Spleen (tissue), 11 donors: ENCODE results near the gene EPHA3. TPM values are rescaled to one million over a fixed set of nuclear protein-coding genes. Genes with fewer than 3 reads are reported as not detected.

ENCODE experiments used
- DNase-seq: peaks from one replicate; pipeline ENCODE4 v3.0.0-alpha.2; 2020
- H3K27ac ChIP-seq, 8 donors: fragments of 200-600 bp; sonication (generic) in 7 of 8; 1 replicate in 4 of 8; 2 replicates in 4 of 8; pipeline versions ENCODE4 v1.5.0 to v1.8.0; 2016 to 2021; ENCODE audit warnings: inconsistent platforms in 4 of 8, mild to moderate bottlenecking in 4 of 8, moderate library complexity in 1 of 8
- H3K27me3 ChIP-seq, 7 donors: fragments of 200-600 bp; sonication (generic) in 6 of 7; replicated peaks in 1 of 7; 1 replicate in 4 of 7; 2 replicates in 3 of 7; pipeline versions ENCODE4 v1.5.0 to v1.8.0; 2016 to 2021; ENCODE audit warnings: inconsistent platforms in 3 of 7, mild to moderate bottlenecking in 1 of 7
- H3K36me3 ChIP-seq, 6 donors: fragments of 200-600 bp; sonication (generic) in 5 of 6; 1 replicate in 4 of 6; 2 replicates in 2 of 6; pipeline versions ENCODE4 v1.5.0 to v1.8.0; 2016 to 2021; ENCODE audit warnings: inconsistent platforms in 2 of 6
- H3K4me1 ChIP-seq, 6 donors: fragments of 200-600 bp; sonication (generic) in 5 of 6; 1 replicate in 3 of 6; 2 replicates in 3 of 6; pipeline versions ENCODE4 v1.5.0 to v1.8.0; 2016 to 2021; ENCODE audit warnings: inconsistent platforms in 3 of 6
- H3K4me3 ChIP-seq, 8 donors: fragments of 200-600 bp; sonication (generic) in 7 of 8; 1 replicate in 4 of 8; 2 replicates in 4 of 8; pipeline versions ENCODE4 v1.5.0 to v1.8.0; 2016 to 2021; ENCODE audit warnings: inconsistent platforms in 4 of 8, mild to moderate bottlenecking in 4 of 8, moderate library complexity in 2 of 8
- H3K9me3 ChIP-seq, 8 donors: fragments of 200-600 bp; sonication (generic) in 7 of 8; 1 replicate in 4 of 8; 2 replicates in 4 of 8; pipeline versions ENCODE4 v1.5.0 to v1.8.0; 2016 to 2021; ENCODE audit warnings: inconsistent platforms in 4 of 8
- CTCF ChIP-seq, 11 experiments: fragments of 200-600 bp in 7 of 11; fragments of 450-650 bp in 4 of 11; sonication (generic) in 4 of 11; IDR thresholded peaks in 8 of 11; conservative IDR thresholded peaks in 3 of 11; 1 replicate in 7 of 11; 2 replicates in 4 of 11; pipeline versions ENCODE4 v1.4.0 to v1.8.0; 2016 to 2021; ENCODE audit warnings: antibody characterized with exemption in 11 of 11, inconsistent platforms in 4 of 11, mild to moderate bottlenecking in 1 of 11
- POLR2A ChIP-seq, 3 donors: fragments of 450-650 bp; IDR thresholded peaks; one replicate each; pipeline ENCODE4 v1.5.1; 2017; ENCODE audit warnings: antibody characterized with exemption in 3 of 3, mild to moderate bottlenecking in 1 of 3
- POLR2AphosphoS5 ChIP-seq, 3 donors: sonication (generic); formaldehyde crosslinking; IDR thresholded peaks; one replicate each; pipeline ENCODE4 v1.5.1; 2017; ENCODE audit warnings: antibody characterized with exemption in 3 of 3
- WGBS, 5 donors: extraction: QIAGEN DNeasy Blood & Tissue Kit in 3 of 5; methylation state at CpG; one replicate each; pipeline versions ENCODE4 v1.1.5 to v1.1.7; 2013 to 2018; 5-methylcytosine and 5-hydroxymethylcytosine counted together
- intact Hi-C: fragments of 100-400 bp; cut with DNase I; formaldehyde crosslinking; loops from one replicate; pipeline ENCODE4 v1.15.0; 2023; ENCODE audit warnings: low total_unique reads
- polyA plus RNA-seq, 3 donors: library from polyadenylated mRNA; stranded (reverse); fragments of 200-250 nt; gene quantifications; one replicate each; pipeline ENCODE4 v1.2.1, GENCODE V29; 2013
- total RNA-seq, 7 donors: library from RNA; depleted of rRNA in 3 of 7; stranded (reverse); fragments of >200 nt in 3 of 7; fragmentation: NEBNext Ultra II Directional in 4 of 7; extraction: Animal tissue kit (Norgen Biotek cat#: 25700) in 4 of 7; gene quantifications; one replicate each; pipeline versions ENCODE4 v1.1.0 to v1.2.1, GENCODE V29; 2016 to 2021
- donor health status: healthy with polysubstance abuse.
- donor health status: DM: no; HTN: no; CAD: no; lungs with moderate emphysema.
- donor health status: DM: no; HTN: no; CAD: no.
- donor health status: Bipolar disorder and iron deficiency.
- donor health status: healthy.
- donor health status: DM: no; HTN: no; CAD: no.
- donor health status: DM: yes; HTN: yes; CAD: no.

EPHA3 gene
- total and polyA plus RNA-seq, 10 donors: 0.07 to 1.2 (median 0.76) TPM

- Histone ChIP-seq H3K4me1 (no peaks in the 10 kb centered on the region), H3K36me3 (no peaks in the 10 kb centered on the region), H3K27ac (no peak overlapping the region), H3K4me3 (no peak overlapping the region), H3K9me3 (peaks cover 0 to 5% (median 0%) of the 10 kb centered on the region in 8 donors), H3K27me3 (no peaks in the 10 kb centered on the region)
- intact Hi-C loops: no loop called here
- no peak for DNase-seq
- TF ChIP-seq POLR2A (IDR thresholded peaks at IDR 0.05) (no peak), CTCF (IDR thresholded peaks at IDR 0.05 in 8 of 11, conservative IDR thresholded peaks at IDR 0.05 in 3 of 11) (no peak), POLR2AphosphoS5 (IDR thresholded peaks at IDR 0.05) (no peak)
- 75 to 92% (median 79%) methylated on average over 3 of the region's 3 CpGs for WGBS, 5 donors
These were observed 255.8 kb downstream of the EPHA3 start for GRCh38 chr3:89363171-89363570.

GRCh38 chr3:89364314-89364713 is 256.9 kb downstream of the EPHA3 start:
- Histone ChIP-seq H3K4me1 (no peaks in the 10 kb centered on the region), H3K36me3 (no peaks in the 10 kb centered on the region), H3K27ac (no peak overlapping the region), H3K9me3 (peaks cover 0 to 13% (median 2%) of the 10 kb centered on the region in 8 donors), H3K27me3 (no peaks in the 10 kb centered on the region), H3K4me3 (no peak overlapping the region)
- no peak for DNase-seq
- TF ChIP-seq CTCF (IDR thresholded peaks at IDR 0.05 in 8 of 11, conservative IDR thresholded peaks at IDR 0.05 in 3 of 11): no peak
- intact Hi-C loops: no loop called here

GRCh38 chr3:89367166-89367565 is 259.7 kb downstream of the EPHA3 start:
- 59 to 72% (median 65%) methylated on average over 3 of the region's 3 CpGs for WGBS, 5 donors
- Histone ChIP-seq H3K27me3 (no peaks in the 10 kb centered on the region), H3K4me3 (no peak overlapping the region), H3K9me3 (peaks cover 0 to 13% (median 2%) of the 10 kb centered on the region in 8 donors), H3K27ac (no peak overlapping the region), H3K36me3 (no peaks in the 10 kb centered on the region), H3K4me1 (no peaks in the 10 kb centered on the region)
- no peak for DNase-seq
- intact Hi-C loops: no loop called here
- TF ChIP-seq CTCF (IDR thresholded peaks at IDR 0.05 in 8 of 11, conservative IDR thresholded peaks at IDR 0.05 in 3 of 11) (no peak), POLR2A (IDR thresholded peaks at IDR 0.05) (no peak), POLR2AphosphoS5 (IDR thresholded peaks at IDR 0.05) (no peak)

GRCh38 chr3:89368846-89369245 is 261.4 kb downstream of the EPHA3 start:
- intact Hi-C loops: no loop called here
- Histone ChIP-seq H3K9me3 (peaks cover 0 to 13% (median 2%) of the 10 kb centered on the region in 8 donors), H3K27ac (no peak overlapping the region), H3K4me1 (no peaks in the 10 kb centered on the region), H3K36me3 (no peaks in the 10 kb centered on the region), H3K27me3 (no peaks in the 10 kb centered on the region), H3K4me3 (no peak overlapping the region)
- TF ChIP-seq POLR2A (IDR thresholded peaks at IDR 0.05) (no peak), POLR2AphosphoS5 (IDR thresholded peaks at IDR 0.05) (no peak), CTCF (IDR thresholded peaks at IDR 0.05 in 8 of 11, conservative IDR thresholded peaks at IDR 0.05 in 3 of 11) (no peak)
- no peak for DNase-seq
- WGBS, 5 donors: 85 to 95% (median 91%) methylated on average over 3 of the region's 3 CpGs
